ENCODE measurements around the gene DOCK4.

The DOCK4 gene

GRCh38 chr7:112201411-112201810 lies 4.8 kb downstream of the DOCK4 start:
- DNase-seq: no peak
- peaks cover 30% of the 10 kb centered on the region for H3K4me1 Mint-ChIP-seq
- H3K27ac Mint-ChIP-seq: no peak overlapping the region
- no peak for TF ChIP-seq CTCF (IDR thresholded peaks at IDR 0.05)
- H3K27me3 Mint-ChIP-seq (ENCODE audit: low read depth, poor library complexity): no peaks in the 10 kb centered on the region
- H3K4me3 Mint-ChIP-seq: no peak overlapping the region
- no peaks in the 10 kb centered on the region for H3K9me3 Mint-ChIP-seq
- H3K36me3 Mint-ChIP-seq (ENCODE audit: low read depth): peaks cover 6% of the 10 kb centered on the region

- TF ChIP-seq CTCF (IDR thresholded peaks at IDR 0.05): no peak
- no peak overlapping the region for H3K4me3 Mint-ChIP-seq
- H3K9me3 Mint-ChIP-seq: no peaks in the 10 kb centered on the region
- no peak overlapping the region for H3K27ac Mint-ChIP-seq
- H3K27me3 Mint-ChIP-seq (ENCODE audit: low read depth, poor library complexity): no peaks in the 10 kb centered on the region
- peaks cover 6% of the 10 kb centered on the region for H3K36me3 Mint-ChIP-seq (ENCODE audit: low read depth)
- no peak for DNase-seq
- H3K4me1 Mint-ChIP-seq: peaks cover 27% of the 10 kb centered on the region
Observed at GRCh38 chr7:112199672-112200071, 6.5 kb downstream of the DOCK4 start.

GRCh38 chr7:112199035-112199655 lies 7.1 kb downstream of the DOCK4 start:
- Mint-ChIP-seq H3K36me3 (ENCODE audit: low read depth) (peaks cover 6% of the 10 kb centered on the region), H3K27ac (no peak overlapping the region), H3K27me3 (ENCODE audit: low read depth, poor library complexity) (no peaks in the 10 kb centered on the region), H3K4me3 (no peak overlapping the region), H3K9me3 (peaks cover under 1% of the 10 kb centered on the region), H3K4me1 (peaks cover 22% of the 10 kb centered on the region)
- TF ChIP-seq CTCF (IDR thresholded peaks at IDR 0.05): no peak
- DNase-seq: no peak

- Mint-ChIP-seq H3K36me3 (ENCODE audit: low read depth) (peaks cover 6% of the 10 kb centered on the region), H3K9me3 (peaks cover 5% of the 10 kb centered on the region), H3K27ac (no peak overlapping the region), H3K4me3 (no peak overlapping the region), H3K4me1 (peaks cover 5% of the 10 kb centered on the region), H3K27me3 (ENCODE audit: low read depth, poor library complexity) (no peaks in the 10 kb centered on the region)
- DNase-seq: no peak
- TF ChIP-seq CTCF (IDR thresholded peaks at IDR 0.05): no peak
Observed at GRCh38 chr7:112197322-112197721, 8.9 kb downstream of the DOCK4 start.

- no peak overlapping the region for H3K27ac Mint-ChIP-seq
- H3K4me1 Mint-ChIP-seq: peaks cover 5% of the 10 kb centered on the region
- H3K9me3 Mint-ChIP-seq: peaks cover 5% of the 10 kb centered on the region
- no peaks in the 10 kb centered on the region for H3K27me3 Mint-ChIP-seq (ENCODE audit: low read depth, poor library complexity)
- no peak for DNase-seq
- H3K36me3 Mint-ChIP-seq (ENCODE audit: low read depth): no peaks in the 10 kb centered on the region
- no peak for TF ChIP-seq CTCF (IDR thresholded peaks at IDR 0.05)
- H3K4me3 Mint-ChIP-seq: no peak overlapping the region
Observed at GRCh38 chr7:112195717-112196116, 10.5 kb downstream of the DOCK4 start.

- Mint-ChIP-seq H3K4me3 (no peak overlapping the region), H3K9me3 (peaks cover 5% of the 10 kb centered on the region), H3K27ac (no peak overlapping the region), H3K27me3 (ENCODE audit: low read depth, poor library complexity) (no peaks in the 10 kb centered on the region), H3K4me1 (peaks cover 5% of the 10 kb centered on the region), H3K36me3 (ENCODE audit: low read depth) (no peaks in the 10 kb centered on the region)
- no peak for DNase-seq
- TF ChIP-seq CTCF (IDR thresholded peaks at IDR 0.05): no peak
Observed at GRCh38 chr7:112193915-112194502, 12.2 kb downstream of the DOCK4 start.
